Cardiac ventricle fibroblast (primary cell): ENCODE results near the gene CNKSR1. TPM values are rescaled to one million over a fixed set of nuclear protein-coding genes. Genes with fewer than 3 reads are reported as not detected.

ENCODE experiments used
- total RNA-seq: library from RNA; depleted of rRNA; stranded (reverse); fragments of >200 nt; gene quantifications from 2 replicates; pipeline ENCODE4 v1.2.3, GENCODE V29; 2015

Gene CNKSR1, protein sequence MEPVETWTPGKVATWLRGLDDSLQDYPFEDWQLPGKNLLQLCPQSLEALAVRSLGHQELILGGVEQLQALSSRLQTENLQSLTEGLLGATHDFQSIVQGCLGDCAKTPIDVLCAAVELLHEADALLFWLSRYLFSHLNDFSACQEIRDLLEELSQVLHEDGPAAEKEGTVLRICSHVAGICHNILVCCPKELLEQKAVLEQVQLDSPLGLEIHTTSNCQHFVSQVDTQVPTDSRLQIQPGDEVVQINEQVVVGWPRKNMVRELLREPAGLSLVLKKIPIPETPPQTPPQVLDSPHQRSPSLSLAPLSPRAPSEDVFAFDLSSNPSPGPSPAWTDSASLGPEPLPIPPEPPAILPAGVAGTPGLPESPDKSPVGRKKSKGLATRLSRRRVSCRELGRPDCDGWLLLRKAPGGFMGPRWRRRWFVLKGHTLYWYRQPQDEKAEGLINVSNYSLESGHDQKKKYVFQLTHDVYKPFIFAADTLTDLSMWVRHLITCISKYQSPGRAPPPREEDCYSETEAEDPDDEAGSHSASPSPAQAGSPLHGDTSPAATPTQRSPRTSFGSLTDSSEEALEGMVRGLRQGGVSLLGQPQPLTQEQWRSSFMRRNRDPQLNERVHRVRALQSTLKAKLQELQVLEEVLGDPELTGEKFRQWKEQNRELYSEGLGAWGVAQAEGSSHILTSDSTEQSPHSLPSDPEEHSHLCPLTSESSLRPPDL
- 0.81 TPM in 1 of 2 replicates, not detected in the other for total RNA-seq

GRCh38 chr1:26177182-26177684 lies at the start of gene CNKSR1:
TSS of gene CNKSR1 (plus strand) at chr1:26177491. CDS start at chr1:26177548, 57 bp downstream.

GRCh38 chr1:26158908-26159742 lies 18.2 kb upstream of the CNKSR1 start, which contains the start of gene FAM110D:
TSS of gene FAM110D (plus strand) at chr1:26159079. CDS start at chr1:26161292, 2,213 bp downstream.

DNA sequence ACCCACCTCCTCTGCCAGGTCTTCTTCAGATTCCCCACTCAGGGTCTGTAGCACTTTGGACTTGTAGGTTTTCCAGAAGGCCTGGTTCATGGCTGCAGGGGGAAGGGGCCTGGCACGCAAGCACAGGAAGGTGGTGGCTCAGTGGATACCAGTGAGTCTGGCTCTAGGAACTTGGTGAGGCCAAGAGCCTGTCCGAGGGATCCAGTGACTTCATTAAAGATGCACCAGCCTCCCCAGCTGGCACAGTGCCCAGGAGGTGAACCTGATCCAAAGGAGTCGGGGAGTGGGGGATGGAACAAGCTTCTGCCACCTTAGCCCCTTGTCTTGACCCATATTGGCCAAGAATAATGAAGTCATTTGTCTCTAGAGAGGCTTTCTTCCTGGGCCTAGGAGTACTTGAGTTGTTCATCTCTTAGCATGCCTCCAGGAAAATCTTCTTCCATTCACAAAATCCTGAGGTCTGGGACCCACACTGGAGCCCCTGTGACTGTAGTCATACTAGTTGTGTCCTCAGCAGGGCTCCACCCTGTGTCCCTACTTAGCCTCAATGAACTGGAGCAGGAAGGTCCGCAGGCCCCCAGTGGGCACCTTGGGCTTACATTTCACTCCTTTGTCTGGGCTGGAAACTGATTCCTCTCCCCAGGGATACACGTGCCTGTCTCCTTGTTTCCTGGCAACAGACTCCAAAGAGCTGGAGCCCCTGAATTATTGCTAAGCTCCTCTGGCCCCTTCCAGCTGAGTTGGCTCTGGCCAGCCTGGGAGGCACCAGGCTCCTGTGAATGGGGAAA lies 8.7 kb upstream of the CNKSR1 start, which contains the start of gene C1orf232:
TSS of gene C1orf232 (minus strand) at position 554 of the 788 bp plus-strand sequence. CDS start at position 90, 464 bp downstream.

DNA sequence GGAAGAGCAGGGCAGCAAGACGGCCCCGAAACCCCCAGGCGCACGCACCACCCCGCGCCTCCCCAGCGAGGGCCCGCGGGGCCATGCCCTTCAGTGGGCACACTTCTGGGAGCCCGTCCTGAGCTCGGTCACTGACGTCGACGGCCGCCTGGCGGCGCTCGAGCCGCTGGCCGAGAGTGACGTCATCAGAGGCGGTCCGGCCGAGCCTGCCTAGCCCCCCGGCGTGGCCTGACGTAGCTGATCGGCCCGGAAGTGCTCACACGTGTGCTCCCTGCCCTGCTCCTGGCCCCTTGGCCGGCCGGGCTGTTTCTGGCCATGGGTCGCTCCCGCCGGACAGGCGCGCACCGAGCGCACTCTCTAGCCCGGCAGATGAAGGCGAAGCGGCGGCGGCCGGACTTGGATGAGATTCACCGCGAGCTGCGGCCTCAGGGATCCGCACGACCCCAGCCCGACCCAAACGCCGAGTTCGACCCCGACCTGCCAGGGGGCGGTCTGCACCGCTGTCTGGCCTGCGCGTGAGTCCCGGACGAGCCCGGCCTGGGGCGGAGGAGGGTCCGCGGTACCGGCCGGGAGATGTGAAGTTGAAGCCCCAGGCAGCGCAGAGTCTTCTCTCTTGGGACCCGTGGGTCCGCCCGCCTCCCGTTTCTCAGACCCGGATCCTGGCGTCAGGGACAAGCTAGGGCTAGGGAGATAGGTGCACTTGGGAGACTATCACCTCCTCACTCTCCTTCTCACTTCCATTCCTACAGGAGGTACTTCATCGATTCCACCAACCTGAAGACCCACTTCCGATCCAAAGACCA lies 7.4 kb upstream of the CNKSR1 start, which contains the start of gene ZNF593:
TSS of gene ZNF593 (plus strand) at position 240 of the 803 bp plus-strand sequence. CDS start at position 316, 76 bp downstream.

GRCh38 chr1:26171084-26172072 lies 5.9 kb upstream of the CNKSR1 start, which contains the start of gene ZNF593OS:
TSS of gene ZNF593OS (minus strand) at chr1:26171832. CDS start at chr1:26171661, 171 bp downstream.

DNA sequence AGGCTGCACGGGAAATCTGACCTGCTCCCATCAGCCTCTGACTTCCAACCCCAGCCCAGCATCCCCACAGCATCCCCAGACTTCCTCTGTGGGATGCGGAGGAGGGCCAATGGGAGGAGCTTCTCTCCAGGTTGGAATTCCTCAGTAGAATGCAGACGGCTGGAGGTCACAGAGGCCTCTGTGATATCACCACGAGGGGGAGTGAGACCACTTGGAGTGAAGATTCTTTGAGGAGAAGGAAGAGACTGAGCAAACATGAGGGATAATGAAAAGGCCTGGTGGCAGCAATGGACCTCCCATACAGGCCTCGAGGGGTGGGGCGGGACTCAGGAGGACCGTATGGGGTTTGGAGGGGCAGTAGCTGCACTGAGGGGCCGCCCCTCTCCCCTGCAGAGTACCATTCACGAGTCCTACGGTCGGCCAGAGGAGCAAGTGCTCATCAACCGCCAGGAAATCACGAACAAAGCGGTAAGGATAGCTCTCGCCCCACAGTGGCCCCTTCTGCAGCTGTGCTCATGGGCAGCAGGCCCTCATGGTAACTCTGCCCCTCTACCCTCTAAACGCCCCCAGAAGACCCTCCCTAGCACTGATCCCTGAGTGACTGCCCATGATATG lies 13.2 kb downstream of the CNKSR1 start, which contains the start of gene CATSPER4:
TSS of gene CATSPER4 (plus strand) at position 230 of the 615 bp plus-strand sequence. CDS start at position 256, 26 bp downstream.

DNA sequence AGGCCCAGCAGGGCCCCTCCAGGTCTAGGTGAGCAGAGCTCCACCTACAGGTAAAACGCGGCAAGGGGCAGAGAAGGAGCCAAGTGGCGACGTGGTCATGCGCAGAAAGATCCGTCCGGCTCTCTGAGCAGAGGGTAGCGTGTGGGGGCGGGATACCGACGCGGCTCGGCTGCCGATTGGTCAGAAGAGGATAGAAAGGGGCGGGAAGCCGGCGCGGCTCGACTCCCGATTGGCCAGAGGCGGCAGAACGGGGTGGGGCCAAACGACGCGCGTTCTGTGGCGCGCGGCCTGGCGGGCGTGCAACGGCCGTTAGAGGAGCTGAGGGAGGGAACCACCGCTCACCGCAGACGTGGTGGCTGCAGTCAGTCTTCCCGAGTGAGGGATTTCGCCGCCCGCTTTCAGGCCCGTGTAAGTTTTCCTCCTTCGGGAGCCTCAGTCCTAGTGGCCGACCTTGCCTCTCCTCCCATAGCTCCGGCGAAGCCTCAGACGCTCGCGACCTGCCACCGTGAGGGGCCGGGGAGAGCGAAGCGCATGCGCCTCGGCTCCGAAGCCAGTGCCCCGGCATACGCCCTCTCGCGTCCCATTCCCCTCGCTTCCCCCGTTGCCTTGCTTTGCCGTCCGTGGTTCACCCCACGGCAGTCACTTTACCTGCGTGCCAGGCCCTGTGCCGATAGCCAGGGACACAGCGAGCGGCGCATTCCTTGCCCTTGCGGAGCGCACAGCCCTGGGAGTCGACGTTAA lies 56.8 kb downstream of the CNKSR1 start, which contains the start of gene CEP85:
TSS of gene CEP85 (plus strand) at position 298 of the 741 bp plus-strand sequence. CDS start 5,584 bp downstream, outside the sequence.

Other genes with a start within 250 kb of the CNKSR1 start
- gene PAFAH2, start 179.4 kb upstream of the CNKSR1 start, total RNA-seq = 4.7 and 6.0 TPM in 2 replicates
- 0.37 and 0.49 TPM in 2 replicates for gene EXTL1, start 155.7 kb upstream of the CNKSR1 start, total RNA-seq
- not detected in 2 replicates for gene SLC30A2, start 131.4 kb upstream of the CNKSR1 start, total RNA-seq
- gene TRIM63, start 109.9 kb upstream of the CNKSR1 start, total RNA-seq = not detected in 2 replicates
- 2.7 and 3.0 TPM in 2 replicates for gene PDIK1L, start 65.7 kb upstream of the CNKSR1 start, total RNA-seq
- gene FAM110D, start 18.4 kb upstream of the CNKSR1 start, total RNA-seq = not detected in 2 replicates
- not detected in 2 replicates for gene C1orf232, start 8.5 kb upstream of the CNKSR1 start, total RNA-seq
- gene ZNF593, start 7.6 kb upstream of the CNKSR1 start, total RNA-seq = 33.3 and 36.2 TPM in 2 replicates
- not detected in 2 replicates for gene ZNF593OS, start 5.7 kb upstream of the CNKSR1 start, total RNA-seq
- gene CATSPER4, start 13.1 kb downstream of the CNKSR1 start, total RNA-seq = not detected in 2 replicates
- 3.4 and 6.7 TPM in 2 replicates for gene CEP85, start 56.7 kb downstream of the CNKSR1 start, total RNA-seq
- 225 and 247 TPM in 2 replicates for gene SH3BGRL3, start 102.6 kb downstream of the CNKSR1 start, total RNA-seq
- 1.2 and 4.8 TPM in 2 replicates for gene UBXN11, start 129.1 kb downstream of the CNKSR1 start, total RNA-seq
- not detected in 2 replicates for gene CD52, start 140.5 kb downstream of the CNKSR1 start, total RNA-seq
- not detected in 2 replicates for gene CRYBG2, start 176.6 kb downstream of the CNKSR1 start, total RNA-seq
- gene ZNF683, start 195.3 kb downstream of the CNKSR1 start, total RNA-seq = not detected in 2 replicates
- not detected in 2 replicates for gene LIN28A, start 233.3 kb downstream of the CNKSR1 start, total RNA-seq